Ramos (cell line): ENCODE data around the gene TENM4.

Source experiments
- in situ Hi-C: fragments of 300-500 bp; cut with MboI; formaldehyde crosslinking; loops from one replicate; pipeline ENCODE4 v1.14.3; 2022; ENCODE audit warnings: low sequenced_read_pairs; ENCODE audit not compliant: unreplicated experiment

Gene TENM4

DNA sequence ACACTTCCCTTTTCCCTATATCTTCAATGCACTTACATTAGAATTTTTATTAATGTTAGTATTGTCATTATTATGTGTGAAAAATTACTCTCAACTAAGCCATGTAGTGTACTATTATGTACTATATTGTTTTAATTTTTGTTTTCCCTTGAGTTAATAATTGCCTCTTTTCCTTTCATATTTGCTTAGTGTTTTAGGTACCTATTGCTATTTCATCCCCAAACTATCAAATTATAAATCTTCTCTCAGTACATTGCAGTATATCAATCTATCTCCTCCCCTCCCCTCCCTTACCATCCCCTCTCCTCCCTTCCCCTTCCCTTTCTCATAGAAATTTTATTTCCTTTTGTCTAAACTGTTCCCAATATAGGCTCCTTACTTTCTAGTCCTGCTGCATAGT, 12.8 kb upstream of the TENM4 start:
- in situ Hi-C loops, result no loop called here

- in situ Hi-C loops, result no loop called here
Observed at GRCh38 chr11:79449040-79449439, 8.2 kb upstream of the TENM4 start.

GRCh38 chr11:79447038-79447786, 6.4 kb upstream of the TENM4 start:
- in situ Hi-C loops, result no loop called here

DNA sequence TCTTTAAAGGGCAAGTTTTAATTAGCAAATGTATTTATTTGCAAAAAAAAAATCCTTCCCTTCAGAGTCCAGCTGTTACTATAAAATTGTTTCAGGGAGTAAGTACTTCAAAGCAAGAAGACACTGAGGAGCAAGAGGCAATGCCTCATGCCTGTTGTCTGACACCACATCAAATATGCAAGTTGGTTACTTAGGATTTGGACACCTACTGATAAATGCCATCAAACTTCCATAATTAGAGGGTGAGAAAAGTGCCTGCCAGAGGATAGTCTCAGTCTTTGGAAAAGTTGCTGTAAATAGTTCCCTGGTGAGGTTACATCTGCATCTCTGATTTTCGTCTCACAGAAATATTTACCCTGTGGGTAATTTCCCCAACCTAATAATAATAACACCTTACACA, 4.1 kb upstream of the TENM4 start:
- in situ Hi-C loops, result no loop called here

GRCh38 chr11:79441461-79441875, 638 bp upstream of the TENM4 start:
- in situ Hi-C loops, result no loop called here

GRCh38 chr11:79439886-79440570, 802 bp downstream of the TENM4 start:
- in situ Hi-C loops, result no loop called here

DNA sequence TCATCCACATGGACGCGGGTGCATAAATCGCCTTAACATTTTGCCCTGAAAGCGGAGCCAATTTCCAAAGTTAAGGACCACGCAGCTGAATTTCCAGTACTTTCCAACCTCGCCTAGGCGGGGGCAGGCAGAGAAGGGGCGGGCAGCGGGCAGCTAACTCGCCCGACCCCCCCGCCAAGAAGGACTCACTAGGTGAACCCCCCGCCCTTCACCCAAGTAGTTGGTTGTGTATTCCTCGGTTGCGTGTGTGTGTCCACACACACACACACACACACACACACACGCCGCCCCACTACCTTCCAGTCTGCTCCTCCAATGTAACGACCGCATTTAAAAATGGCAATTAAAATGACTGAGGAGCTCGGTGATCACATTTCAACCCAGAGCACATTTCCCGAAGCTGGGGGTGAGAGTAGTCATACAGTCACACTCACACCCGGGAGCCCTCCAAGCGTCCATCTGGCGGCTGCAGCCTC, 1.4 kb downstream of the TENM4 start:
- in situ Hi-C loops, result no loop called here

- in situ Hi-C loops, result no loop called here
Observed at GRCh38 chr11:79438631-79439409, 2.0 kb downstream of the TENM4 start.

GRCh38 chr11:79437981-79438630, 2.7 kb downstream of the TENM4 start:
- in situ Hi-C loops, result no loop called here

DNA sequence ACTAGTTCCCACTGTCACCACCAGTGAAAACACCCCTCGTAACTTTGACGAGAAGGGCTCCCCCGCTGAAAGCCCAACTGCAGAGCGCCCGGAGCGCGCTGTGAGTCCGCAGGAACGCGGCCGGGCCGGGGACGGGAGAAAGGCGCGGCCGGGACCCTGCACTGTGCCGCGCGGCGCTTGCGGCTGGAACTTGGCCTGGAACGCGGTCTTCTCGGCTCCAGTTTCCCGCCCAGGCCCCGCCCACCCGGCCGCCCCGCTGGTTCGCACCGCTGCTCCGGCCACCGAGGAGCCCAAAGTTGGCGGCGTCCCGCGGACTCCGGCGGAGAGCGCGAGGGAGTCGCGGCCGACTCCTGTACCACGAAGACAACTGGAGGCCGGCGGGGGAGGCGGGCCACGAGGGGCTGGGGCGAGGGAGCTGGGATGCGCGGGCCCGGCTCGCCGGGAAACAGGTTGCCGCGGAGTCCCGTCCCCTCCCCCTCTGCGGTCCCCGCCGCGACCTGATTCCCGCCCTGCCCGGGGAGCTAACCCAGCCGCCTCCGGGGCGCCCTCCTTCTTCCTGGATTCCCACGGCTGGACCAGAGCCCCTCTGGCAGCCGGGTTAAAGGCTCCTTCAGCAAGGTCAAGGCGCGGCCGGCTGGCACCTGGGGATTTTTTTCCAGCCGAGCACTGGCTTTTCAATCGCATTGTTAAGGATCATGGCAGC, 3.4 kb downstream of the TENM4 start:
- in situ Hi-C loops, result no loop called here

DNA sequence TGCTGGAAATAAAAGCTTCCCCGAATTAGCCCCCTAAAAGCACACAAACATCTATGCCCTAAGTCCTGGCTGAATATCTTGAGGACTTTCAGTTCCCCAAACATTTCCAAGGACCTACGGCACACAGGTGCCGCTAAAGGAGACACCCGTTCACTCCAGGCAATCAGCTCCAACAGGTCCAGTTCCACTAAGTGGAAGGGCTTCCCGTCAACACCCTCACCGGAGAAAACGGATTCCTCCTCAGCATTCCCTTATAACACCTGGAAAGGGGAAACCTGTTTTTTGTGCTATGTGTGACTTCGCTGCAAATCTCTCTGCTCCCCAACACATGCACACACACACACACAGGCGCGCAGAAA, 3.9 kb downstream of the TENM4 start:
- in situ Hi-C loops, result no loop called here

DNA sequence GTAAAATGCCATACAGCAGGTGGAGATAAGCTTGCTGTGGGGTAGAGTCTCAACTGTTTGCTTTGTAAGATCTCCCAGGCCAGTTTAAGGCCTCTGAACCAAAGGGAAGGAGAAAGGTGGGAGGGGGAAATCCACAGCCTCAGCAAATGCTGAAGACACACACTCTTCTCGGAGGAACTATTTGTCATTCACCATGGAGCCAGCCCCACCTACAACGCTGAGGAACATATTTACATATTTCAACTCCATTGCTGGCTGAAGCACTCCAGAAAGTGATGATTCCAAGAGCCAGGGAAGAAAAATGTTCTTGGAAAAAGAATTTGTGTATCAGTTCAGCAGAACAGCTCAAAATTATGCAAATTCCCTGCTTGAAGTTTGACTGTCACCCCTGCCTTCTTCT, 6.5 kb downstream of the TENM4 start:
- in situ Hi-C loops, result no loop called here

- in situ Hi-C loops, result no loop called here
Observed at GRCh38 chr11:79432138-79432537, 8.7 kb downstream of the TENM4 start.

DNA sequence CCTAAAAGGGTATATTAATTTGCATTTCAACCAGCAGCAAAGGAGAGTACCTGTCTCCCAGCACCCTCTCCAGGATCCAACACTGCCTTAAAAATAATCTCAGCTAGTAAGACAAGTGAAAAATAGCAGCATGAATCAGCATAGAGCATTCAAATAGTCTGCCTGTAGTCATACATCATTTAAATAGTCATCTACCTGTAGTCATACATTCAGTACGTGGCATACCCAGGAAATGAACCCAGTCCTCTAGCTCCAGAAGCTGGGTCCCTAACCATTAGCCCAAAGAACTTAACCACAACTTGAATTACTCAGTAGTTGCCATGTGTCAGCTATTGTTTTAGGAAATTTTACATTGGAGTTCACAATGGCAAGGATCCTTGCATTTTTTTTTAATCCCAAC, 9.3 kb downstream of the TENM4 start:
- in situ Hi-C loops, result no loop called here

DNA sequence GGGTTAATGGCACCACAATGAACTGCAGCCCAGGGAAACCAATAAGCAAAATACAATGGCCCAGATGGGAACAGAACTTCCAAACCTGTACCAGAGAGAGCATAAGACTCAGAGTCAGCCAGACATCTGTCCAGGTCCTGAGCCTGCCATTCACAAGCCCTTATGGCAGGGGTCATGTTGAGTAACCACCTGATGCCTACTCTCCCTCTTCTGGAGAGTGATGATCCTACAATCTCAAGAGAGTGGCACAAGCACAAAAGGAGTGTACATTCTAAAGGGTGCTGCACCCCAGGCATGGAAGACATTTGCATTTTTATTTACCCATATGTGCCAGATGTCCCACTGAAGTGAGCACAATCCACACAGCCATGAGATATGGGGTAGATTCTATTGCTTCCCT, 10.6 kb downstream of the TENM4 start:
- in situ Hi-C loops, result no loop called here

DNA sequence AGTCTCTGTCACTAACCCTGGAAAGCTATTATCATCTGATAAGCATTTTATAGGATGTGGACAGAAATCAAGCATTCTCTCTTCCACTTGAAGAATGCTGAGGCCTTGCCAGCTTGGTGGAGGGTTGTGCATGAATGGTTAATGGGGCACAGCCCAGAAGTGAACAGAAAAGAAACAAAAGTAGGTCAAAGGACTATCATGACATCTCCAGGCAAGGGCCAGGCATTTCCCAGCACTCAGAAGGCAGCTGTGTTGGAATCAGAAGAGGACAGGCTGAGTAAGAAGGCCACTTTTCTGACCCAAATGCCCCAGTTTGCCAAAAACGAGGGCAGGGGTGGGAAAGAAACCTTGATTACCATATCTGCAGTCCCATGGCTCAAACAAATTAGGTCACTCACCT, 12.4 kb downstream of the TENM4 start:
- in situ Hi-C loops, result no loop called here

- in situ Hi-C loops, result no loop called here
Observed at GRCh38 chr11:79427611-79428327, 13.1 kb downstream of the TENM4 start.

DNA sequence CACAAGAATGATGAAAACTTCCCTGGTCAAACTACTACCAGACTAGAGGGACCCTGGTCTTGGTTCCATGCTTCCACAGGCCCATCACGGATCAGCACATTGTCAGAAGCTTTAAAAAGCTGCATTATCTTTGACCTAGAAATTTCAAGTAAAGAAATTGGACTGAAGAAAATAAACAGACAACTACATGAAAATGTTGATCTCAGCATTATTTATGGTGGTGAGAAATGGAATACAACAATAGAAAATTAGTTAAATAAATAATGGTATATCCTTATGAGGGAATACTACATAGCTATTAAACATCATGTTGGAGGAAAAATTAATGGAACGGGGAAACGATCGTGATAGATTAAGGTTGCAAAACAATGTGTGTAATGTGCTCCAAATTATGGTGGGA, 13.7 kb downstream of the TENM4 start:
- in situ Hi-C loops, result no loop called here

DNA sequence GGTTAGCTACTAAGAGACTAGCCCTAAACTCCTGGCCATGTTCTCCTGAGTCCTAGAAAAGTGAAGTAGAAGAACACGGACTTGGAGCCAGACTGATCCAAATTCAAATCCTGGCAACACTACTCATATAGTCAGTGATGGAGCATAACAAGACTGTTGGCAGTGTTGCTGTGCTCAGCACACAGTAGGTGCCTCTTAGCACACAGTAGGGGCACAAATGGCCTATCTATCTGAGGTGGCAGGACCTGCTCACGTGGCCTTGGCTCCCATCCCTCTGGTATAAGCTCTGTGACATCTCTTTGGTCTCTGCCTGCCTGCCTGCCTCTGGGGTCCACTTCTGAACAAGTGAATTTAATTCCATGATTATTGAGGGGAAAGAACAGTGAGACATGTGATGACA, 15.4 kb downstream of the TENM4 start:
- in situ Hi-C loops, result no loop called here
